HG03045 (cell line): ENCODE data around the gene TMPRSS15.

ENCODE experiments used
- ATAC-seq: cut with Tn5 transposase; IDR thresholded peaks from one replicate; pipeline ENCODE4 v1.9.1; 2021; ENCODE audit warnings: mild to moderate bottlenecking, moderate library complexity; ENCODE audit not compliant: unreplicated experiment

The TMPRSS15 gene

DNA sequence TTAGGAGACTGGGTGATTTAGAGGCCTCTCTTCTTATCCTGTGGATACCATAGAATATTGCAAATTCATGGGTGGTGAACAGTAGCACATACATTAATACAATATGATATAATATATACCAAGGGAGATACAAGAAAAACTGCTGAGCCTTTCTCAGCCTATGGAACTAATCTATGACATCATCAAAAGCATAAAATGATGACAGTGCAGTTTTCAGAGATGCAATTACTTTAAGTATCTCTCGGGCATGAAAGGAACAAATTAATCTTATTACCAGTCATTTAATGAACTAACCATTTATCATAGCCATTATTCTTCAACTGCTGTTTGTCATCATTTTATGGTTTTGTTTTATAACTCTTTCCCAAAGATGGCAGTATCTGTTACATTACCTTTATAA is 155.4 kb downstream of the TMPRSS15 start:
- ATAC-seq, result no peak

DNA sequence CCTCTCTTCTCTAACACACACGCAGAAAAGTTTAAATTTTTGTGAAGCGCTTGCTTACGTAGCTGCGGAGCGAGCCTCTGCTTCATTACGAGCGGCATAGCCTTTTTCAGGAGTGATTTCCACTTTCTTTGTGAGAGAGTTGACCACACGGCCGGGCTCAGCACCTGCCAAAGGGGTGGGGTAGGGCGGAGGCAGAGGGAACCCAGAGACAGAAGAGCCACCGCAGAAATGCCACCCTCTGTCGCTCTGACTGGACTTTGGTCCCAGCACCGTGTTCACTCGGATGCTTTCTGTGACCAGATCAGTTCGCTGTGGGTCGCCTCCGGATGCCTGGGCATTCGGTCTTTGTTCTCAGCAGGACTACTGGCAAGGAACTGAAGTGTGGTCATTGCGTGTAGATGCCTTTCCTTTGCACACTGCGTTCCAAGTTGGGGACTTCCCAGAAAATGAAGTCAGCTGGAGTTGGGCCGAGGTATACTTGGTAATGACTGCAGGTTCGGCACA is 158.1 kb downstream of the TMPRSS15 start:
- no peak for ATAC-seq

DNA sequence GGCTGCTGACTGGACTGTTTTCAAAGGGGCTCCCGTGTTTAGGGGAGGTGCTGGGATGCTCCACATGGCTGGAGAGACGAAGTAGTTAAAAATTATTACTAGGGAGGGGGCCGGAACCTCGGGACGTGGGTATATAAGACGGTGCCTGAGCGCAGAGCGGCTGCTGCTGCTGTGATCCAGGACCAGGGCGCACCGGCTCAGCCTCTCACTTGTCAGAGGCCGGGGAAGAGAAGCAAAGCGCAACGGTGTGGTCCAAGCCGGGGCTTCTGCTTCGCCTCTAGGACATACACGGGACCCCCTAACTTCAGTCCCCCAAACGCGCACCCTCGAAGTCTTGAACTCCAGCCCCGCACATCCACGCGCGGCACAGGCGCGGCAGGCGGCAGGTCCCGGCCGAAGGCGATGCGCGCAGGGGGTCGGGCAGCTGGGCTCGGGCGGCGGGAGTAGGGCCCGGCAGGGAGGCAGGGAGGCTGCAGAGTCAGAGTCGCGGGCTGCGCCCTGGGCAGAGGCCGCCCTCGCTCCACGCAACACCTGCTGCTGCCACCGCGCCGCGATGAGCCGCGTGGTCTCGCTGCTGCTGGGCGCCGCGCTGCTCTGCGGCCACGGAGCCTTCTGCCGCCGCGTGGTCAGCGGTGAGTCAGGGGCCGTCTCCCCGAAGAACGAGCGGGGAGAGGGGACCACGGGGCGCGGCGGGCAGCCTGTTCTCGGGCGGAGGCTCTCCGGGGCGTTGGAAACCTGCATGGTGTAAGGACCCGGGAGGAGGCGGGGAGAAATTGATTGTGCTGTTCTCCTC is 158.7 kb downstream of the TMPRSS15 start, which contains the start of gene CHODL:
CHODL (plus strand) TSS at position 163 of the 793 bp plus-strand sequence; CDS start at position 554, 391 bp downstream.
- ATAC-seq, result no peak

DNA sequence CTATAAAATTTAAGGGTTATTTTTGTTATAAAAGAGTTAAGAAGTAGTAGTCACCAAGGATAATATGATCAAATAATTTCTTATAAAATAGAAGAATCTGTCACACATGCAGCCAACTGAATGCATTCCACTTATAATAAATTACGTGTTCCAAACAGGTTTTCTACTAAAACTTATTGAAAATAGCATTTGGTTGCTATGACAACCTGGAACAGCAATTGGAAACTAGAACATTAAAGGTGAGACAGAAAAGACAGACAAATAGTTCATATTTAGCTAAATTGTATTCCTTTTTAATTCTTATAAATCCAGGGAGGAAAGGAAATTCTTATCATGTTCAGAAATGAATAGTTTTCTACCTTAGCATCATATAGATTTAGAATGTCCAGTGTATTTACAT is 168.0 kb downstream of the TMPRSS15 start:
- ATAC-seq, result no peak

DNA sequence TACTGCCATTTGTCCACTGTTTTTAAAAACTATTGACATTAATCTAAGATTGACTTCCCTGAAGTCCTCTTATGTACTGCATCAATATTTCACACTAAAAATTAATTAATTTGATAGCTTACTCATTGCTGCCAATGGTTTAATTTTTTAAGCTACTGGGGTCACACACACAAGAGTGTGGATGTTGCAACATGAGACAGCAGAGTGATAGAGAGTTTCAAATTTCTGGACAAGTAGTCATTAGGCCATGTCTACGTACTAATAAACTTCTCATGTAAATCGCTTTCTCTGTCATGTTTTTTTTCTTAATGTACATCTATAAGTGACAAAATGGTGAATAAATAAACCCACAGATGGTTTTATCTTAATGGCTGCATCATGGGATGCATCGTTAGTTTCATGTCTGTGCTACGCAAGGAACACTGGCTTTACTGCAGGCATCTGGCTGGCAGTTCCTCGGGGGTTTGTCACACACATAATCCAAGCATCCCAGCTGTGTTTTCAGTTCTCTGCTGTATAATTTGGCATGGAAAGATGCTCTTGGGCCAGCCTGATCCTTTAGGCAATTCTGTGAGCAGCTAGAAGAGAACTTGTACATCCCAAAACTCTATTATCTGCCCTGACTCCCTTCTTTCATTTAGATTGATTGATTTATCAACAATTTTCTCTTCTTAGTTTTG is 175.4 kb downstream of the TMPRSS15 start:
- no peak for ATAC-seq

DNA sequence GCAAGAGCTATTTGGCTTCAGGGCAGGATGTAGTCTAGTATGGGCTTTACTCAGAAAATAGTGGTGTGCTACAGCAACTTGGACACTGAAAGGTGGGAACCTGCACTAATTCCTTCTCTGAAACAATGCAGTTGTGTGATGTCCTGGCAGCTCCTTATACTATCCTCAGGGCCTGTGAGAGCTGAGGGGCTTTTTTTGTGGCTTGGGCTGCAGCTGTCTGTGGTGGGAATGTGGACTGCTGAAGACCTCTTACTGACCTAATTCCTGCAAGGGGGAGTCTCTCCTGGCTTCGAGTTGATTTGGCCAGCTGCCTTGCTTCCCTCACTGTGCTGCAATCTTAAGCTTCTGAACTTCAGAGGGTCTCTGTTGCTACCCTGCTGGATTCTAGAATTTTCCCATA is 181.2 kb downstream of the TMPRSS15 start:
- no peak for ATAC-seq

DNA sequence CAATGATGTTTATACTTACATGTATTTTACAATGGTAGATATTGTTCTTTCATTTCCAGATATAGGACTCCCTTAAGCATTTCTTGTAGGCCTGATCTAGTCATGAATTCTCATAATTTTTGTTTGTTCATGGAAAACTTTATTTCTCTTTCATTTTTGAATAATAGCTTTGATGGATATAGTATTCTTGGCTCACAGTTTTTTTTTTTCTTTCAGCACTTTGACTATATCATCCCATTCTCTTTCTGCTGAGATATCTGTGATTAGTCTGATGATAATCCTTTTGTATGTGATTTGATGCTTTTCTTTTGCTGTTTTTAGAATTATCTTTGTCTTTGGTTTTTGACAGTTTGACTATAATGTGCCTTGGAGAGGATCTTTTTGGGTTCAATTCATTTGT is 183.1 kb downstream of the TMPRSS15 start:
- ATAC-seq, result no peak
